Left lung (tissue), 10 donors: ENCODE data around the gene BCL11B. TPM values are rescaled to one million over a fixed set of nuclear protein-coding genes. Genes with fewer than 3 reads are reported as not detected.

Experiments used
- ATAC-seq: fragments of 200-7000 bp; cut with Tn5 transposase; one replicate; pipeline ENCODE4 v1.9.1; 2020; ENCODE audit warnings: moderate library complexity
- DNase-seq, 4 donors: peaks; one replicate each; pipeline ENCODE4 v3.0.0-alpha.2; 2013 to 2020
- H3K27ac ChIP-seq, 2 donors: fragments of 200-600 bp; sonication (generic) in 1 of 2; one replicate each; pipeline versions ENCODE4 v1.5.0 to v1.8.0; 2020 to 2021
- H3K27me3 ChIP-seq, 2 donors: fragments of 200-600 bp; sonication (generic) in 1 of 2; one replicate each; pipeline versions ENCODE4 v1.5.0 to v1.8.0; 2020 to 2021
- H3K36me3 ChIP-seq, 2 donors: fragments of 200-600 bp; sonication (generic) in 1 of 2; one replicate each; pipeline versions ENCODE4 v1.5.0 to v1.8.0; 2020 to 2021
- H3K4me1 ChIP-seq, 2 donors: fragments of 200-600 bp; one replicate each; pipeline ENCODE4 v1.8.0; 2021
- H3K4me3 ChIP-seq, 2 donors: fragments of 200-600 bp; sonication (generic) in 1 of 2; one replicate each; pipeline versions ENCODE4 v1.5.0 to v1.8.0; 2020 to 2021; ENCODE audit warnings: mild to moderate bottlenecking in 1 of 2
- H3K9me3 ChIP-seq, 2 donors: fragments of 200-600 bp; sonication (generic) in 1 of 2; one replicate each; pipeline versions ENCODE4 v1.5.0 to v1.8.0; 2020 to 2021
- intact Hi-C, 2 donors: fragments of 100-400 bp; cut with DNase I; formaldehyde crosslinking; loops; one replicate each; pipeline versions ENCODE4 v1.11.2 to v1.14.2; 2022
- polyA plus RNA-seq, 6 donors: library from polyadenylated mRNA; unstranded; fragments of 120-200 nt; gene quantifications; one replicate each; pipeline ENCODE4 v1.2.1, GENCODE V29; 2013; ENCODE audit not compliant: insufficient read length in 6 of 6
- total RNA-seq, 2 donors: library from RNA; stranded (reverse); fragmentation: NEBNext Ultra II Directional; extraction: Animal tissue kit (Norgen Biotek cat#: 25700); gene quantifications; one replicate each; pipeline ENCODE4 v1.2.1, GENCODE V29; 2021
- TF ChIP-seq, protein P1 (sequence below), 2 donors: fragments of 200-600 bp; sonication (generic) in 1 of 2; IDR thresholded peaks; one replicate each; pipeline versions ENCODE4 v1.5.0 to v1.8.0; 2021; ENCODE audit warnings: antibody characterized with exemption in 2 of 2
- donor health status: DM: no; HTN: yes; CAD: no.
- donor health status: DM: no; HTN: no; CAD: no.

BCL11B gene
- total and polyA plus RNA-seq, 8 donors = 1.4 to 3.6 (median 3.2) TPM

GRCh38 chr14:99239661-99240092 is 32.3 kb downstream of the BCL11B start:
- TF ChIP-seq, protein P1, sequence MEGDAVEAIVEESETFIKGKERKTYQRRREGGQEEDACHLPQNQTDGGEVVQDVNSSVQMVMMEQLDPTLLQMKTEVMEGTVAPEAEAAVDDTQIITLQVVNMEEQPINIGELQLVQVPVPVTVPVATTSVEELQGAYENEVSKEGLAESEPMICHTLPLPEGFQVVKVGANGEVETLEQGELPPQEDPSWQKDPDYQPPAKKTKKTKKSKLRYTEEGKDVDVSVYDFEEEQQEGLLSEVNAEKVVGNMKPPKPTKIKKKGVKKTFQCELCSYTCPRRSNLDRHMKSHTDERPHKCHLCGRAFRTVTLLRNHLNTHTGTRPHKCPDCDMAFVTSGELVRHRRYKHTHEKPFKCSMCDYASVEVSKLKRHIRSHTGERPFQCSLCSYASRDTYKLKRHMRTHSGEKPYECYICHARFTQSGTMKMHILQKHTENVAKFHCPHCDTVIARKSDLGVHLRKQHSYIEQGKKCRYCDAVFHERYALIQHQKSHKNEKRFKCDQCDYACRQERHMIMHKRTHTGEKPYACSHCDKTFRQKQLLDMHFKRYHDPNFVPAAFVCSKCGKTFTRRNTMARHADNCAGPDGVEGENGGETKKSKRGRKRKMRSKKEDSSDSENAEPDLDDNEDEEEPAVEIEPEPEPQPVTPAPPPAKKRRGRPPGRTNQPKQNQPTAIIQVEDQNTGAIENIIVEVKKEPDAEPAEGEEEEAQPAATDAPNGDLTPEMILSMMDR (IDR thresholded peaks at IDR 0.05) = no peak
- ATAC-seq = no peak
- Histone ChIP-seq H3K4me3 (no peak overlapping the region), H3K9me3 (peaks cover 0 to 2% of the 10 kb centered on the region in 2 donors), H3K27me3 (peaks cover under 1 to 86% of the 10 kb centered on the region in 2 donors), H3K27ac (no peak overlapping the region), H3K36me3 (no peaks in the 10 kb centered on the region), H3K4me1 (no peaks in the 10 kb centered on the region)
- DNase-seq = no peak
- intact Hi-C loops = no loop called here

GRCh38 chr14:99238216-99238615 is 33.8 kb downstream of the BCL11B start:
- no peak for DNase-seq
- TF ChIP-seq, protein P1 (IDR thresholded peaks at IDR 0.05) = no peak
- Histone ChIP-seq H3K9me3 (peaks cover 0 to 2% of the 10 kb centered on the region in 2 donors), H3K4me3 (no peak overlapping the region), H3K27ac (no peak overlapping the region), H3K36me3 (no peaks in the 10 kb centered on the region), H3K4me1 (no peaks in the 10 kb centered on the region), H3K27me3 (peaks cover 0 to 86% of the 10 kb centered on the region in 2 donors)
- ATAC-seq = no peak
- intact Hi-C loops = no loop called here

- Histone ChIP-seq H3K9me3 (peaks cover 0 to 2% of the 10 kb centered on the region in 2 donors), H3K27ac (no peak overlapping the region), H3K4me3 (no peak overlapping the region), H3K36me3 (no peaks in the 10 kb centered on the region), H3K27me3 (peaks cover 0 to 86% of the 10 kb centered on the region in 2 donors), H3K4me1 (no peaks in the 10 kb centered on the region)
- TF ChIP-seq, protein P1 (IDR thresholded peaks at IDR 0.05) = no peak
- intact Hi-C loops = no loop called here
- ATAC-seq = no peak
- no peak for DNase-seq
These were observed 34.7 kb downstream of the BCL11B start for GRCh38 chr14:99237288-99237687.

DNA sequence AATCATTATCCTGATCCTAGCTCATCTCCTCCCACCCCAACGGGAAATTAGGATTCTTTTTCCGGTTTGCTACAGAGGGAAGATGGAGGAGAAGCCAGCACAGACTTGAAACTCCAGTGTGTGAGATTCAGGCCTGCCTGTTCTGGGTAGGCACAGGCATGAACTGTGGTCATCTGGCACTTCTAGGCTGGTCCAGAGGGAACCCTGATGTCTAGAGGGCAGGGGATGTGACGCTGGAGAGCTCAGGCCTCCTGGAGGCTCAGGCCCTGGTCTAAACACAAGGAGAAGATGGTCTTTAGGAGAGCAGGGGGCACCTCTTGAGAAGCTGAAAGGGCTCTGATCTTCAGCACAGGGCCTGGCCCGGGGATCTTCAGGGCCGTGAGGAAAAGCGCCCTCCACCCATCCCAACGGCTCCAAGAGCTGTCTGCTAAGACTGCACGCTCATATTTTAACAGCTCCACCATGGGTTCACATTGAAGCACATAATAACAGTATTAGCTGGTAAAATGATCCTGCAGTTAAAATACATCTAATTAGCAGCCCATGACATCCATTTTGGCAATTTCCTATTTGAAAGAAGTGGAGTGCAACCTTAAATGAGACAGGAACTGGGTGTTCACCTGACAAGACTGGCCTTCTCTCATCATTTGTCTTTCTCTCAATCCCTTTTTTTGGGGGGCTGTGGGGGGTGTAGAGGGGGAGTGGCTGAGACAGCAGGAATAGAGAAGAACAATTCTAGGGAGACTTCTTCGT is 35.4 kb downstream of the BCL11B start:
- Histone ChIP-seq H3K27ac (no peak overlapping the region), H3K27me3 (peaks cover 0 to 86% of the 10 kb centered on the region in 2 donors), H3K4me1 (no peaks in the 10 kb centered on the region), H3K9me3 (peaks cover 0 to 2% of the 10 kb centered on the region in 2 donors), H3K36me3 (no peaks in the 10 kb centered on the region), H3K4me3 (no peak overlapping the region)
- no peak for DNase-seq
- no peak for ATAC-seq
- TF ChIP-seq, protein P1 (IDR thresholded peaks at IDR 0.05) = no peak
- intact Hi-C loops = no loop called here

DNA sequence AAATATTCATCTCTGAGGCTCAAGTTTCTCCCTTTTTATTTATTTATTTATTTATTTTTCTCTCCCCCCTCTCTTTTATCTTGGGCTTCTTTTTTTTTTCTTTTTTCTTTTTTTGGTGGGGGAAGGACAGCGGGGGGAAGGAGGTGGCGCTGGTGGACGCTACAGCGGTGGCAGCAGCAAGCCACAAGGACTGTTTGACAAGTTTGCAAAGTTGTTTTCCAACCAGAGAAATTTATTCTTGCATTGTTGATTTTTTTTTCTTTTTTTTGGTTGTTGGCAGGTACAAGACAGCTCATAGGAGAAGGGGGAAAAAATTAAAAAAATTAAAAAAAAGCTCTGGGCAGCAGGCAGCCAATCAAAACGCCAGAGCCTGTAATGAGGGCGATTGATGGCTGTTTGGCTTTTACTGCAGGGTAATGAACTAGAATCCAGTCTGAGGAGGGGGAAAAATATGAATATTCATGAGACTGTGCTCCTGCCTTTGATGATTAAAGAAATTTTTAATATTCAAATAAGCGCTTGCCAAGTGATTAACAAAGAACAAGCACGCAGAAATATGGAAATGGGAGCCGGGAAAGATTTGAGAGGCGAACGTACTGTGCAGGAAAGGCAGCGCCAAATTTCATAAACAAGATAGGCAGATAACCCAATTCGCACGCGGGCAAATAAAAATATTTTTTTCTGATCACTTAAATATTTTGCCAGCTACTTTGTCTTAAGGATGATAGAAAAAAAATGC is 36.2 kb downstream of the BCL11B start:
- no peak for DNase-seq
- ATAC-seq = no peak
- TF ChIP-seq, protein P1 (IDR thresholded peaks at IDR 0.05) = no peak
- Histone ChIP-seq H3K27ac (no peak overlapping the region), H3K4me3 (no peak overlapping the region), H3K27me3 (peaks cover 4 to 86% of the 10 kb centered on the region in 2 donors), H3K9me3 (peaks cover 0 to 2% of the 10 kb centered on the region in 2 donors), H3K36me3 (no peaks in the 10 kb centered on the region), H3K4me1 (no peaks in the 10 kb centered on the region)
- intact Hi-C loops = no loop called here
